ENCODE measurements around the gene ECHS1.

The ECHS1 gene

GRCh38 chr10:133397938-133398337 lies 24.8 kb upstream of the ECHS1 start:
- no peak for DNase-seq (ENCODE audit: low read depth)
- H3K4me3 ChIP-seq (ENCODE audit: low read length) = no peak overlapping the region
- TF ChIP-seq, protein P1, sequence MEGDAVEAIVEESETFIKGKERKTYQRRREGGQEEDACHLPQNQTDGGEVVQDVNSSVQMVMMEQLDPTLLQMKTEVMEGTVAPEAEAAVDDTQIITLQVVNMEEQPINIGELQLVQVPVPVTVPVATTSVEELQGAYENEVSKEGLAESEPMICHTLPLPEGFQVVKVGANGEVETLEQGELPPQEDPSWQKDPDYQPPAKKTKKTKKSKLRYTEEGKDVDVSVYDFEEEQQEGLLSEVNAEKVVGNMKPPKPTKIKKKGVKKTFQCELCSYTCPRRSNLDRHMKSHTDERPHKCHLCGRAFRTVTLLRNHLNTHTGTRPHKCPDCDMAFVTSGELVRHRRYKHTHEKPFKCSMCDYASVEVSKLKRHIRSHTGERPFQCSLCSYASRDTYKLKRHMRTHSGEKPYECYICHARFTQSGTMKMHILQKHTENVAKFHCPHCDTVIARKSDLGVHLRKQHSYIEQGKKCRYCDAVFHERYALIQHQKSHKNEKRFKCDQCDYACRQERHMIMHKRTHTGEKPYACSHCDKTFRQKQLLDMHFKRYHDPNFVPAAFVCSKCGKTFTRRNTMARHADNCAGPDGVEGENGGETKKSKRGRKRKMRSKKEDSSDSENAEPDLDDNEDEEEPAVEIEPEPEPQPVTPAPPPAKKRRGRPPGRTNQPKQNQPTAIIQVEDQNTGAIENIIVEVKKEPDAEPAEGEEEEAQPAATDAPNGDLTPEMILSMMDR (conservative IDR thresholded peaks at IDR 0.05; ENCODE audit: low read length) = no peak

GRCh38 chr10:133396035-133396624 lies 23.0 kb upstream of the ECHS1 start:
- H3K4me3 ChIP-seq (ENCODE audit: low read length) = no peak overlapping the region
- no peak for DNase-seq (ENCODE audit: low read depth)
- TF ChIP-seq, protein P1 (conservative IDR thresholded peaks at IDR 0.05; ENCODE audit: low read length) = no peak

DNA sequence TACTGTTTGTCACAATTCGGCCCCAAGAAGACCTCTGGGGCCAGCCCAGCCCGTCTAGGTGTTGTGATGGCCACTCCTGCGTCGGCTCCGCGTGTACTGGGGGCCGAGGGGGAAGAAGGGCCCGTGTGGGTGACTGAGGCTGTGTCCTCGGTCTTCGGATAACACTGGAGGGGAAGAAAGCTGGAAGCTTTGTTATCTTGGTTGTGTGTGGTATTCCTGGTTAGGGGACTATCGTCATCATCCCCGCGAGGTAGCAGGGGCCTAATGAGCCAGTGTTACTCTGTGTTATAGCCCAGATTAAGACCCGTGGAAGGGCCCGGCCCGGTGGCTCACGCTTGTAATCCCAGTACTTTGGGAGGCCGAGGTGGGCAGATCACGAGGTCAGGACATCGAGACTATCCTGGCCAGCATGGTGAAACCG lies 21.7 kb upstream of the ECHS1 start:
- TF ChIP-seq, protein P1 (conservative IDR thresholded peaks at IDR 0.05; ENCODE audit: low read length) = no peak
- peak overlapping the region; percentile 82 for H3K4me3 ChIP-seq (ENCODE audit: low read length)
- no peak for DNase-seq (ENCODE audit: low read depth)

GRCh38 chr10:133394064-133394663 lies 21.0 kb upstream of the ECHS1 start, which contains the start of gene MTG1:
Gene MTG1 (plus strand): TSS chr10:133394157. CDS start chr10:133394221, 64 bp downstream.
- DNase-seq (ENCODE audit: low read depth) = peak; percentile 87
- H3K4me3 ChIP-seq (ENCODE audit: low read length) = peak within 1 kb of the TSS; percentile 82
- TF ChIP-seq, protein P1 (conservative IDR thresholded peaks at IDR 0.05; ENCODE audit: low read length) = no peak

DNA sequence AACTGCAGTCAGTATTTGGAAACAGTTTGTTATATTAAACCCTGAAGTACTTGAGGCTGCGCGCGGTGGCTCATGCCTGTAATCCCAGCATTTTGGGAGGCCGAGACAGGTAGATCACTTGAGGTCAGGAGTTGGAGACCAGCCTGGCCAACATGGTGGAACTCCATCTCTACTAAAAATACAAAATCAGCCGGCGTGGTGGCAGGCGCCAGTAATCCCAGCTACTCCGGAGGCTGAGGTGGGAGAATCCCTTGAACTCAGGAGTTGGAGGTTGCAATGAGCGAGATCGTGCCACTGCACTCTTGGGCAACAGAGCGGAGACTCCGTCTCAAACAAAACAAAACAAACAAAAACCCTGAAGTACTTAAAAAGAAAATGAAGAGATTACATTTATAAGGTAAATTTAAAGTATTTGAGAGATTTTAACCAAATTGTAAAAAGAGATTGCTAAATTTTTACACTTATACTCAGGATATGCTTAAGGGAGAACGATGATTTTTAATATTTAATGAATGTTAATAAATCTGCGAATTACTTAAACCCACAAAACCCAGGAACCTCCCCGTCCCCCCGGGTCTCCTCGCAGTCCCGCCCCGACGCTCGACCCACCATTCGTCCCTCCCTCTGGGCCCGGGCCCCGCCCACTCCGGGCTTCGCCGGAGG lies 20.4 kb upstream of the ECHS1 start:
- DNase-seq (ENCODE audit: low read depth) = no peak
- TF ChIP-seq, protein P1 (conservative IDR thresholded peaks at IDR 0.05; ENCODE audit: low read length) = no peak
- peak overlapping the region; percentile 45 for H3K4me3 ChIP-seq (ENCODE audit: low read length)

DNA sequence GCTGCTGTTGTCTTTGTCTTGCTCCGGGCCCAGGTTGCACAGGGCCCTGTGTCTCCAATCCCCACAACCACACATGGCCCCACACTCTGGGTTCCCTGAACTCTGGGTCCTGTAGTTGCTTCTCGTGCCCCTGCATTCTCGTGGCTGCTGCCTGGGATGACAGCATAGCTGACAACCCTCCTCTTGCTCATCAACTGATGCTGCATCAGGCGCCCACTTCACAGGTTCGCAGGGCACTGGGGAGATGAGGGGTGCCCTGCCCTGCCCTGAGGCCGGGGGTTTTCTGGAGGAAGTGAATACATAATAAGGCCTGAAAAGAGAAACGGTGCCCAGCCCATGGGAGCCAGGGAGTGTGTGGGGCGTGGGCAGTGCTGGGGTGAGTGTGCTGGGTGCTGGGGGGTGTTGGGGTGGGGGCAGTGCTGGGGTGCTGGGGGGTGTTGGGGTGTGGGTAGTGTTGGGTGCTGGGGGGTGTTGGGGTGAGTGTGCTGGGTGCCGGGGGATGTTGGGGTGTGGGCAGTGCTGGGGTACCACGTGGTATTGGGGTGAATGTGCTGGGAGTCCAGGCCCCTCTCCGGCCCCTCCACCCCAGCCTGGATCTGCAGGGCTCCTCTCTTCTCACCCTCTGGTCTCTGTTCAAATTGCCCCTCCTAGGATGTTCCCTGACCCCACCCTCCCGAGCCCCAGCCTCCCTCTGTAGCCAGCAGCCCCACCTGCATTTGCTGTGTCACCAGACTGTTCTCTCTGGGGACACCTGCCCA lies 18.8 kb upstream of the ECHS1 start:
- TF ChIP-seq, protein P1 (conservative IDR thresholded peaks at IDR 0.05; ENCODE audit: low read length) = no peak
- no peak overlapping the region for H3K4me3 ChIP-seq (ENCODE audit: low read length)
- DNase-seq (ENCODE audit: low read depth) = no peak

All from AG10803 (cell line).